Measurements from ENCODE around the gene WFDC2.

Gene WFDC2

GRCh38 chr20:45462711-45463509 lies 6.6 kb upstream of the WFDC2 start:
- TF ChIP-seq FOXP2 (optimal IDR thresholded peaks at IDR 0.05; ENCODE audit: borderline replicate concordance, extremely low read depth, extremely low read length, insufficient read depth) = no peak
- no peak for TF ChIP-seq TAF1 (IDR thresholded peaks at IDR 0.05; ENCODE audit: borderline replicate concordance, insufficient read depth, low read length)
- TF ChIP-seq SIN3A (IDR thresholded peaks at IDR 0.05; ENCODE audit: borderline replicate concordance, insufficient read depth, low read length) = no peak
- no peak for TF ChIP-seq POLR2AphosphoS5 (IDR thresholded peaks at IDR 0.05; ENCODE audit: low read depth, low read length)
- TF ChIP-seq, protein P1, sequence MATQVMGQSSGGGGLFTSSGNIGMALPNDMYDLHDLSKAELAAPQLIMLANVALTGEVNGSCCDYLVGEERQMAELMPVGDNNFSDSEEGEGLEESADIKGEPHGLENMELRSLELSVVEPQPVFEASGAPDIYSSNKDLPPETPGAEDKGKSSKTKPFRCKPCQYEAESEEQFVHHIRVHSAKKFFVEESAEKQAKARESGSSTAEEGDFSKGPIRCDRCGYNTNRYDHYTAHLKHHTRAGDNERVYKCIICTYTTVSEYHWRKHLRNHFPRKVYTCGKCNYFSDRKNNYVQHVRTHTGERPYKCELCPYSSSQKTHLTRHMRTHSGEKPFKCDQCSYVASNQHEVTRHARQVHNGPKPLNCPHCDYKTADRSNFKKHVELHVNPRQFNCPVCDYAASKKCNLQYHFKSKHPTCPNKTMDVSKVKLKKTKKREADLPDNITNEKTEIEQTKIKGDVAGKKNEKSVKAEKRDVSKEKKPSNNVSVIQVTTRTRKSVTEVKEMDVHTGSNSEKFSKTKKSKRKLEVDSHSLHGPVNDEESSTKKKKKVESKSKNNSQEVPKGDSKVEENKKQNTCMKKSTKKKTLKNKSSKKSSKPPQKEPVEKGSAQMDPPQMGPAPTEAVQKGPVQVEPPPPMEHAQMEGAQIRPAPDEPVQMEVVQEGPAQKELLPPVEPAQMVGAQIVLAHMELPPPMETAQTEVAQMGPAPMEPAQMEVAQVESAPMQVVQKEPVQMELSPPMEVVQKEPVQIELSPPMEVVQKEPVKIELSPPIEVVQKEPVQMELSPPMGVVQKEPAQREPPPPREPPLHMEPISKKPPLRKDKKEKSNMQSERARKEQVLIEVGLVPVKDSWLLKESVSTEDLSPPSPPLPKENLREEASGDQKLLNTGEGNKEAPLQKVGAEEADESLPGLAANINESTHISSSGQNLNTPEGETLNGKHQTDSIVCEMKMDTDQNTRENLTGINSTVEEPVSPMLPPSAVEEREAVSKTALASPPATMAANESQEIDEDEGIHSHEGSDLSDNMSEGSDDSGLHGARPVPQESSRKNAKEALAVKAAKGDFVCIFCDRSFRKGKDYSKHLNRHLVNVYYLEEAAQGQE (IDR thresholded peaks at IDR 0.05; ENCODE audit: insufficient read depth in 1 of 2, low read depth in 2 of 2, low read length in 2 of 2) = no peak

GRCh38 chr20:45463709-45464108 lies 5.8 kb upstream of the WFDC2 start:
- TF ChIP-seq FOXP2 (optimal IDR thresholded peaks at IDR 0.05; ENCODE audit: borderline replicate concordance, extremely low read depth, extremely low read length, insufficient read depth) (no peak), POLR2AphosphoS5 (IDR thresholded peaks at IDR 0.05; ENCODE audit: low read depth, low read length) (no peak), SIN3A (IDR thresholded peaks at IDR 0.05; ENCODE audit: borderline replicate concordance, insufficient read depth, low read length) (no peak), TAF1 (IDR thresholded peaks at IDR 0.05; ENCODE audit: borderline replicate concordance, insufficient read depth, low read length) (no peak)
- TF ChIP-seq, protein P1 (IDR thresholded peaks at IDR 0.05; ENCODE audit: insufficient read depth in 1 of 2, low read depth in 2 of 2, low read length in 2 of 2) = no peak

DNA sequence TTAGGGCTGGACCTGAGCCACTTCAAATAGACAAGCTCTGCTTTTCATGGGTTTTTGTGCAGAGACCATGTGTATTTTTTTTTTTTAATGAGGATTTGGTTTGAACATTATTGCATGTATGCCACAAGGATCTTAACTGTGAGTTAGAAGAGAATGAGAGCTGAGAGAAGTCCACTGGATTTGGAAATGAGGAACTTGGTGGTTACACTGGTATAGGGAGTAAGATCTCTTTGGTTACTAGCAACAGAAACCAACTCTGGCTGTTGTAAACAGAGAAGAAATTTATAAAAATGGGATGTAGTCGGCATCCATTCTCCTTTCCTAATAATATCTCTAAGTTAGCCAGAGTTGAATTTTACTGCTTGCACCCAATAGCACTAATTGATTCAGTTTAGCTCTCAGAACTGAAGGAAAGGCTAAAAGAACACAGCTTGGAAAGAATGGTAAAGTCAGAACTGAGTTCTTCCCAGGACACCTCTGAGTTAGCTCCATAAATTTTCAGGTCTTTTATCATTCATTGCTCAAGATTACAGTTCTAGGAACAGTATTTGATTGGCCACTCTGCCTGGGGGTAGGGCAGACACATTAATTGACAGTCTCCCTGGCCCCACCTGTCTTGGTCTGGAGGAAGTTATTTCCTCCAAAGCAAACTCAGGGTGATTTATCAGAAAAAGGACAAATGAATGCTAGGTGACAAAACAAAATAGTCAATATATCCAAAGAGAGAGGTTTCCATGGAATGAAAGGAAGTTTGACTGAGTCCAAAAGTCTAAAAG lies 3.9 kb upstream of the WFDC2 start:
- no peak for TF ChIP-seq POLR2AphosphoS5 (IDR thresholded peaks at IDR 0.05; ENCODE audit: low read depth, low read length)
- TF ChIP-seq SIN3A (IDR thresholded peaks at IDR 0.05; ENCODE audit: borderline replicate concordance, insufficient read depth, low read length) = no peak
- no peak for TF ChIP-seq TAF1 (IDR thresholded peaks at IDR 0.05; ENCODE audit: borderline replicate concordance, insufficient read depth, low read length)
- TF ChIP-seq, protein P1 (IDR thresholded peaks at IDR 0.05; ENCODE audit: insufficient read depth in 1 of 2, low read depth in 2 of 2, low read length in 2 of 2) = no peak
- TF ChIP-seq FOXP2 (optimal IDR thresholded peaks at IDR 0.05; ENCODE audit: borderline replicate concordance, extremely low read depth, extremely low read length, insufficient read depth) = no peak

- TF ChIP-seq, protein P1 (IDR thresholded peaks at IDR 0.05; ENCODE audit: insufficient read depth in 1 of 2, low read depth in 2 of 2, low read length in 2 of 2) = no peak
- TF ChIP-seq SIN3A (IDR thresholded peaks at IDR 0.05; ENCODE audit: borderline replicate concordance, insufficient read depth, low read length) = no peak
- TF ChIP-seq POLR2AphosphoS5 (IDR thresholded peaks at IDR 0.05; ENCODE audit: low read depth, low read length) = no peak
Measured at GRCh38 chr20:45467172-45467571, 2.4 kb upstream of the WFDC2 start.
